HG03354 (cell line): Measurements from ENCODE around the gene CDK8.
"Not testable (repeated sequence)": the region's sequence is repeated elsewhere in the genome, so short reads cannot be mapped to it uniquely, and the experiment has no call there.

Source experiments
- ATAC-seq: cut with Tn5 transposase; IDR thresholded peaks from one replicate; pipeline ENCODE4 v1.9.1; 2021; ENCODE audit warnings: mild to moderate bottlenecking; ENCODE audit not compliant: unreplicated experiment, poor library complexity, severe bottlenecking

The CDK8 gene

GRCh38 chr13:26249551-26249950 is 4.4 kb upstream of the CDK8 start:
- no peak for ATAC-seq

GRCh38 chr13:26252006-26252405 is 1.9 kb upstream of the CDK8 start:
- not testable (repeated sequence) for ATAC-seq

GRCh38 chr13:26253262-26253786 is 605 bp upstream of the CDK8 start:
- no peak for ATAC-seq

GRCh38 chr13:26254583-26255111 is 718 bp downstream of the CDK8 start:
- peak; percentile 38 for ATAC-seq

GRCh38 chr13:26255115-26255514 is 1.2 kb downstream of the CDK8 start:
- ATAC-seq: no peak

- ATAC-seq: no peak
Observed at GRCh38 chr13:26255691-26256277, 1.9 kb downstream of the CDK8 start.

- no peak for ATAC-seq
Observed at GRCh38 chr13:26257049-26257448, 3.1 kb downstream of the CDK8 start.

- ATAC-seq: no peak
Observed at GRCh38 chr13:26259634-26260033, 5.7 kb downstream of the CDK8 start.

GRCh38 chr13:26262156-26262555 is 8.2 kb downstream of the CDK8 start:
- ATAC-seq: no peak

GRCh38 chr13:26266311-26266710 is 12.4 kb downstream of the CDK8 start:
- ATAC-seq: no peak

- no peak for ATAC-seq
Observed at GRCh38 chr13:26270707-26271106, 16.8 kb downstream of the CDK8 start.

GRCh38 chr13:26272621-26273020 is 18.7 kb downstream of the CDK8 start:
- ATAC-seq: no peak

- ATAC-seq: no peak
Observed at GRCh38 chr13:26280295-26280694, 26.4 kb downstream of the CDK8 start.

GRCh38 chr13:26280822-26281221 is 26.9 kb downstream of the CDK8 start:
- no peak for ATAC-seq

GRCh38 chr13:26285911-26286310 is 32.0 kb downstream of the CDK8 start:
- ATAC-seq: not testable (repeated sequence)

- not testable (repeated sequence) for ATAC-seq
Observed at GRCh38 chr13:26288838-26289237, 34.9 kb downstream of the CDK8 start.

GRCh38 chr13:26295812-26296211 is 41.9 kb downstream of the CDK8 start:
- ATAC-seq: no peak

GRCh38 chr13:26299168-26299750 is 45.3 kb downstream of the CDK8 start:
- no peak for ATAC-seq

- no peak for ATAC-seq
Observed at GRCh38 chr13:26300140-26300539, 46.2 kb downstream of the CDK8 start.

- ATAC-seq: no peak
Observed at GRCh38 chr13:26305676-26306075, 51.7 kb downstream of the CDK8 start.

- ATAC-seq: no peak
Observed at GRCh38 chr13:26307701-26308100, 53.8 kb downstream of the CDK8 start.
